ENCODE data around the gene ADRA1B.

The ADRA1B gene

DNA sequence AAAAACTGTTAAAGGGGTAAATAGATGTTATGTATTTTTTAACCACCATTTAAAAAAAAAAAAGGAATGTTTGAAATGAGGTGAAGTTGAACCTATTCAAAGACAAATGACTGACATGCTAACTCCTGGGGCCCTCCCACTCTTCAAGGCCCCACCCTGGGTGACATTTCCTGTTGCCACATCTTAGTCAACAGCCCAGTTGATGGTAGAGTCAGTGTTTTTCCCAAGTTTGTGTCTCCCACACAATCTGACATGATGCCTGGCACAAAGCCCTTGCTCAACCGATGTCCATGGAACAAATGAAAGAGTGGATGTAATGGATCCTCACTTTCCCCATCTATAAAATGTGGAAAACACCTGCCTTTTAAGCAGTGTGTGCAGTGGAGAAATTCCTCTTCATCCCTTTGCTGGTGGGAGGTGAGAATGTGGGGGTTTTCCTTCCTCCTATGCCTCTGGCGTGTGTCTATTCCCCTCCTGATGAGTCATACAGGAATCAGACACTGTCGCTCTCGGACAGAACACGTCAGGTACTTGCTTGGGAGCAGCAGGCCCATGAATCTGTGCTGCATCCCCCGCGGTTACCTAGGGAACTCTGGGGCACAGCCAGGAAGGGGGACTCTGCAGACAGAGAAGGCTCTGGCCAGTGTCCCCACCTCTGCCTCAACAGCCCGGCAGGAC is 13.7 kb upstream of the ADRA1B start:
- DNase-seq = no peak

DNA sequence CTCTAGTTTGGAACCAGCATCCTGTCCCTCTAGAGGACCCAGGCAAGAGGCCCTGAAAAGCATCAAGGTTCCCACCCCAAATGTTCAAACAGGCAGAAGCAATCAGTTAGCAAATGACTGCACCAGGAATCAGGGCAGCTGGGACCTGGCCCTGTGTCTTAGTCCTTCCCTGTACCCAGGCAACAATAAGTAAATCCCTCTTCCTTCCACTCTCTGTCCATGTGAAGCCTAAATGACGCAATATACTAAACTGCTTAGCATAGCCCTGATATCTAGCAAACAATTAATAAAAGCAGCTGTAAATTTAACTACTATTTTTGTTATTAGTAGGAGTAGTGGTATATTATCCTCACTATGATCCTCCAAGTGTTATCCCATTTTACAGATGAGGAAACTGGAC is 13.2 kb upstream of the ADRA1B start:
- DNase-seq = no peak

DNA sequence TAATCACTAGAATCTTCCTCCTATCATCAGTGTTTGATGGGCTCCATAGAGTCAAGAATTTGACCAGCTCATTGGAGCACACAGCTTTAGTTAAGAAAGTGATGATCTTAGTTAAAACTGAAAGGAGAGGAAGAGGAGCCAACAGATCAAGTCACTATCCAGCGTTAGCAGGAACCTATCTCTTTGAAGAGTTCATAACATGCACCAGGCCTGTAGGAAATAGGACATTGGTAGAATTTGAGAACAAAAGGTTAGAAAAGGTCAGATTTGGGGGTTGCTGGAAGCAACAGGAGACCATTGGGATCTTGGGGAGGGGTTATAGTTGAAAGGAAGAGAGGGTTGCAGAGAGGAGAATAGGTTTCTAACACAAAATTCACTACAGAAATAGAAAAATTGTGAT is 11.4 kb upstream of the ADRA1B start:
- DNase-seq = no peak

DNA sequence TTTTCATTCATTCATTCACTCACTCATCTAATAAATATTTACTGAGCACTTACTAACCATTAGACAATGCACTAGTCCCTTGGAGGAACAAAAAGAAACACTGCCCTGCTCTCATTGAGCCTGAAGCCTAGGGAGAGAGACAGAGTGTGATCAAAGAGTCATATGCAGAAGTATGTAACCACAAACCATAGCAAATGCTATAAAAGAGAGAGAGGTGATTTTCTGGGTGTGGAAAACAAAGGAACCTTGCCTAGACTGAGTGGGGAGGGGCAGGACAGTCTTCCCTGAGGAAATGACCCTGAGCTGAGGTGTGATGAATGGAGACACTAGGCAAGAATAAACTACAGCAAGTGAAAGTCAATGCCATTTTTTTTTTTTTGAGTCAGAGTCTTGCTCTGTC is 10.8 kb upstream of the ADRA1B start:
- no peak for DNase-seq

DNA sequence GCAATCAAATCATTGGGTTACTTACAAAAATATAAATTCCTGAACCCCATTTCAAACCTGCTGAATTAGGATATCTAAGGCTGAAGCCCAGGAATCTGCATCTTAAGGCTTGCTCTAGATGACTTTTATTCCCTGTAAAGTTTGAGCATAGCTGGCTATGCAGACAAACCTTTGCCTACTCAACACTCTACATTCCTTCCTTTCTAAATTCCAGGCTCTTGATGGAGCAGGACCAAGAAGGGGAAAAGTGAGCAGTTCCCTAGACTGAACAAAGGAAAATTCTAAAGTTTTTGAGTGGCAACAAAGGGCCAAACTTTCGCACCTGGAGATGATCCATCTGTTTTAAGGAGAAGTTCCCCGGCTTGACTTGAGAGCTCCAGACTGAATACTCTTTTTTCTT is 9.8 kb upstream of the ADRA1B start:
- no peak for DNase-seq

DNA sequence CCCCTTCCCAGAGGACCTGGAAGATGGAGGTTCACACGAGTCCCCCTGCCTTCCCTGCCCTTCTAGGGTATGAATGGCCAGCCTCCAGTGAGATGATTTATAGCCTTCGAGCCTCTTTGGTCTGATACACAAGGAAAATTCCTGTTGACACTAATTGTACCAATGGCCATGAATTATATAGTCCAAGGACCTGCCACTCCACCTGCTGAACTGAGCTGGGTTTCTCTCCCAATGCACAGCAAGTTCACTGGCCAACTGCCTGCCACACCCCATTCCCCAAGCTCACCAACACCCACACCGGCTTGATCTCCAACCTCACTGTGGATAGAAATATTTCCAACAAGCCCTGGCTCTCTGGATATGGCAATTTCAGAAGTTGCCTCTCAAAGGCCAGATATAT is 9.3 kb upstream of the ADRA1B start:
- DNase-seq = no peak

DNA sequence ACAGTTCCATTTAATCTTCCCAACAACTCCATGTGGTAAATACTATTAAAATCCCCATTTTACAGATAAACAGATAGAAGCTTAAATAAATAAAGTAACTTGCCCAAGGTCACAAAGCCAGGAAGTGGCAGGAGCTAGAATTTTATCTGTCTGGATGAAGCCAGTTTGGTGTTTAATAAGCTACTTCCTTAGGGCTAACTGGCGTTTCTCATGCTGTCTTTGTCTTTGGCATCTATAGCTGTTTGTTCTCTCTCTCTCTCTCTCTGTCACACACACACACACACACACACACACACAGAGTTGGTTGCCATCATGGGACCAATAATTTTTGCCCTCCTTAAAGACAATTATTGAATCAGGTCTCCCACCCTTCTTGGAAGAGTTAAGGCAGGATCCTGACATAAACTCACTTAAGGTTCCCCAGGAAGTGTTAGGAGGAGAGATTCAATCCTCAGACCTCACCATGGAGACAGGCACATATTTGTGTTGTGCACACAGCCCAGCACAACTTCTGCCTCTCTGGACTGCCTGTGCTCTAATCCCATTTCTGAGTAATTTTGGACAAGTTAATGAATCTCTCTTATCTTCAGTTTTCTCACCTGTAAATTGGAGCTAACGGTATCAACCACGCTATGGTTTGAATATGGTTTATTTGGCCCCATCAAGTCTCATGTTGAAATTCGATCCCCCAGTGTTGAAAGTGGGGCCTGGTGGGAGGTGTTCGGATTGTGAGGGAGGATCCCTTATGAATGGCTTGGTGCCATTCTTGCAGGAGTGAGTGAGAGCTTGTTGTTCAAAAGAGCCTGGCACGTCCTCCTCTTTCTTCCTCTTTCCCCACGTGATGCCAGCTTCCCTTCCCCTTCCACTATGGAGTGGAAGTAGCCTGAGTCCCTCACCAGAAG is 8.3 kb upstream of the ADRA1B start:
- no peak for DNase-seq

DNA sequence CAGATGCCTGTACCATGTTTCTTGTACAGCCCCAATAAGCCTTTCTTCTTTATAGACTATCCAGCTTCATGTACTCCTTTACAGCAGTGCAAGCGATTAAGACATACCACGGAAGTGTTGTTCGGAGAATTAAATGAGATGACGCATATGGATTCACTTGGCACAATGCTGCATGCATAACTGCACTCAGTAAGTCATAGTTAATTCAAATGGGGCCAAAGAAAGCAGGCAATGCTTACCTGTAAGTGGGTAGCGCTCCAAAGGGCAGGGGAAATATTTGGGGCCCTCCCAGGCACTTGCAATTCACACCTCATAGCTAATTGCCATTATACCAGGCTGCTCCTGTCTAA is 7.7 kb upstream of the ADRA1B start:
- no peak for DNase-seq

DNA sequence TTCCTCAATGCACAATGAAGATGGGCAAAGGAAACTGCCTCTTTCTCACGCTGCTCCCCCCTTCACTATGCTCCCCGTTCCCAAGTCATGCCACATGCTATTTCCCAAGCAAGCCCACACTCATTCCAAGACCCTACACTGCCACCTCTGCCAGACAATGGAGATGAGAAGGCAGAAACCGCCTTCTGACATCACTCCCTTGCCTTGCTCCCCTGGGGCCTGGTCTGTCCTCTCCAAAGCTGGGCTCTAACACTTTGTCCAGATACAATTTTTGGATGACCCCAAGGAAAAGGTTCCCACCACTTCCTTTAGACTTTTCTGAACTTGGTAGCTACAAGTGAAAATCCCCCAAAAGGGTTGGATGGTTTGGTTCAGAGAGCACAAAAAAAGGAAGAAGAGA is 7.2 kb upstream of the ADRA1B start:
- DNase-seq = no peak

DNA sequence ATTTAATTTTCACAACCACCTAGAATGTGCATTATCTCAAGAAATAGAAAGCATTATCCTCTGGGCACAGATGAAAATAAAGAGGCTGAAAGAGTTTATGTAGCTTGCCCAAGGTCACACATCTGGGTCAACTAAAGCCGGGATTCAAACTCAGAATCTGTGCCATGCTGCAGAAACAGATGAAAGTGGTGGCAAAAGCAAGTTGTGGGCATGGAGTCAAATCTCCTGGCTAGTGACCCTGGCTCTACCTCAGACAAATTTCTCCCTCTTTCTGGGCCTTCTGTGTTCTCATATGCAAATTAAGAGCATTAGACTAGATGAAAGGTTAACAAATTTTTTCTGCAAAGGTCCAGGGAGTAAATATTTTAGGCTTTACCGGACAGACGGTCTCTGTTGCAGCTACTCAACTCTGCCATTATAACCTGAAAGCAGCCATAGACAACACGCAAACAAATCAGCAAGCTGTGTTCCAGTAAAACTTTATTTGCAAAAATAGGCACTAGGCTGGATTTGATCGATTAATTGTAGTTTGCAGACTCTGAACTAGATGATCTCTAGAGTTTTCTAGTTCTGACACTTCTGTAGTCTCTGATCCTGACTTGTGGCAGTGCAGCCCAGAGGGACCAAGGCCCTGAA is 6.0 kb upstream of the ADRA1B start:
- no peak for DNase-seq

DNA sequence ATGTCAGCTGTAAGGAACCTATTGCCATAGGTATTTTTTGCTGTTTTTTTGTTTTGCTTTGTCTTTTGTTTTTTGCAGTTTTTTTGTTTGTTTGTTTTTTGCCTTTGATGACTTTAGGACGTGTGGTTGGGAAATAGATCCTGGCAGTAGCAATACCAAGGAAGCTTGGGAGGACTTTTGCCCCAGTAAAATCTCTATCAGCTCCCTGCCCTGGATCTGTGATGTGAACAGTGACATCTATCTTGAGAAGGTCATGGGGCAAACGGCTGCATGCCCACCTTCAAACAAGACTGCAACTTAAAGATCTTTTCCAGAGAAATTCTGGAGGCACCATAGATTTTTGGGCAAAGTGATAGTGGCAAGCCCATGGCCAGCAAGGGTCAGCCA is 5.4 kb upstream of the ADRA1B start:
- no peak for DNase-seq

DNA sequence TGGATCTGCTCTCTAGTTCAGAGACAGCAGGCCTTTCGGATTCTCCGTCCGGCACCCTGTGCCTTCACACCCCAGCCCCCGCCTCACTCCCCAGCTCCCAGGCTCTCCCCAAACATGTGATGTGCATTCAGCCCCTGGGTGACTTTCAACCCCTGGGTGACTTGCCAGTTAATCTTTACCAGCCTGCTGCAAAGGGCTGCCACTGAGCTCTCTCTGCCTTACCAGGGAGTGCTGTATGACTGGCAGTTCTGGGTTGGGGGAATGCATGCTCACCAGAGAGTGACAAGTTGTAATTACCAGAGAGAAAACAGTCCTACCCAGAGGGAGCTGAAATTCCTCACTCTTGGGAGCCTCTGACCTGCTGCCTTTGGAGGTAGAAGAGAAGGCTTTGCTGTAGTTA is 4.9 kb upstream of the ADRA1B start:
- DNase-seq = no peak

DNA sequence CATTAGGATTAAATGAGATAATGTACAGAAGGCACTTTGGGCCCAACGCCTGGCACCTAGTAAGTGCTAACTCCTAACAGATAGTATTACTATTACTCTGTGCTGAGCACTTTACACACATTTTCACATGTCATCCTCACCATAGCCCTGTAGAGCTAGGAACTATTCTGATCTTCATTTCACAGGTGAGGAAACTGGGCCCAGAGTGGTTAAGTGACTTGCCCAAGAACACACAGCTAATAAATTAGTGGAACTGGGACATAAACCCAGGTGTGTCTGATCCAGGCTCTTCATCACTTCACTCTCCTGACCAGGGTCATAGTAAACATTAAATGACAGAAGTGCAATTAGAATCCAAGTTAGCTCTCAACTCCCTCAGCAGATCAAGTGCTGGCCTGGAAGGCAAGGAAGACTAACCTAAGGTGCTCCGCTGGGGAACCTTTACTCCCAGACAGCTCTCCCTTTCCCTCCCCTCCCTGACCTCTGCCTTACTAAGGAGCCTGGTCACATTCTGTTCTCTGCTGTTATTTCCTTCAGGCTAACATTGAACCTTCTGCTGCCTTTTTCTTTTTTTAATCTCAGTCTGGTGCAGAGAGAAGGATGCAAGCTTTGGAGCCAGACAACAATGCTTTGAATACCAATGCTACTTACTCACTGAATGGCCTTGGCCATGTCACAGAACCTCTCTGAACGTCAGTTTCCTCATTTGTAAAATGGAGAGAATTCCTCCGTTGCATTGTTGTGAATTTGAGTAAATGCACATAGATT is 4.1 kb upstream of the ADRA1B start:
- no peak for DNase-seq

DNA sequence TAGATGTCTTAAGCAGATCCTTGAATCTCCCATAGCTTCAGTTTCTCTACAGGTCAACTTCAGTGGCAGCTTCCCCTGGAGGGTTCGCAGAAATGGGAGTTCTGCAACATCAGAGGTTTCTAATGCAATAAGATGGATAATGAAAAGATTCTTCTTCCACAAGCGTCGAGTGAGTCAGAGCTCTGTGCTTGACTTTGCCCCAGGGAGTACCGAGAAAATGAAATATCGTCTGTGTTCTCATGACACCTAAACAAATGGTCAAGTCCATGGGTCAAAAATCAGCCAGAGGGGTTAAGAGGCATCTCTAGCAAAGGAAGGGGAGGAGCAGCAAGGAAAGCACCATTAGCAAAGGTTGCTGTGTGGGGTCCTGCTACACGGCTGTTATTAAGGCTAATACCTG is 3.2 kb upstream of the ADRA1B start:
- DNase-seq = no peak

DNA sequence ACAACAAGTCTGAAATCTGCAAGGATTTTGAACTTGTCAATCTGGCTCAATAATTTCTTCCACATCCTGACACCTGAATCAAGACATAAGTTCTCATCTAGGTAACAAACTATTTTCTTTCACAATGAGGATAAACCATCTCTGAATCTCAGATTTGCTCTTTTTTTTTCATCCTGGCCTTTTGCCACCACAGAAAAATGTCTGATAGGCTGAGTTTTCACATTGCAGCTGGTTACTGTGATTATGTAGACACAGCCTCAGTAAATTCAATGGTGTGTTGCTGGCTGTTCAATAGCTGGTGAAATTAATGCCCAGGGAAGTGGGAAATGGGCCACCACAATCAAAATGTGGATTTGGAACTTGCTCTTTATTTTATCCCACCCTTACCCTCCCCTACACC is 2.8 kb upstream of the ADRA1B start:
- DNase-seq = no peak

DNA sequence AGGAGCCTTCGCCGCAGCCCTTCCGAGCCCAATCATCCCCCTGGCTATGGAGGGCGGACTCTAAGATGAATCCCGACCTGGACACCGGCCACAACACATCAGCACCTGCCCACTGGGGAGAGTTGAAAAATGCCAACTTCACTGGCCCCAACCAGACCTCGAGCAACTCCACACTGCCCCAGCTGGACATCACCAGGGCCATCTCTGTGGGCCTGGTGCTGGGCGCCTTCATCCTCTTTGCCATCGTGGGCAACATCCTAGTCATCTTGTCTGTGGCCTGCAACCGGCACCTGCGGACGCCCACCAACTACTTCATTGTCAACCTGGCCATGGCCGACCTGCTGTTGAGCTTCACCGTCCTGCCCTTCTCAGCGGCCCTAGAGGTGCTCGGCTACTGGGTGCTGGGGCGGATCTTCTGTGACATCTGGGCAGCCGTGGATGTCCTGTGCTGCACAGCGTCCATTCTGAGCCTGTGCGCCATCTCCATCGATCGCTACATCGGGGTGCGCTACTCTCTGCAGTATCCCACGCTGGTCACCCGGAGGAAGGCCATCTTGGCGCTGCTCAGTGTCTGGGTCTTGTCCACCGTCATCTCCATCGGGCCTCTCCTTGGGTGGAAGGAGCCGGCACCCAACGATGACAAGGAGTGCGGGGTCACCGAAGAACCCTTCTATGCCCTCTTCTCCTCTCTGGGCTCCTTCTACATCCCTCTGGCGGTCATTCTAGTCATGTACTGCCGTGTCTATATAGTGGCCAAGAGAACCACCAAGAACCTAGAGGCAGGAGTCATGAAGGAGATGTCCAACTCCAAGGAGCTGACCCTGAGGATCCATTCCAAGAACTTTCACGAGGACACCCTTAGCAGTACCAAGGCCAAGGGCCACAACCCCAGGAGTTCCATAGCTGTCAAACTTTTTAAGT is 819 bp downstream of the ADRA1B start:
- DNase-seq = no peak

DNA sequence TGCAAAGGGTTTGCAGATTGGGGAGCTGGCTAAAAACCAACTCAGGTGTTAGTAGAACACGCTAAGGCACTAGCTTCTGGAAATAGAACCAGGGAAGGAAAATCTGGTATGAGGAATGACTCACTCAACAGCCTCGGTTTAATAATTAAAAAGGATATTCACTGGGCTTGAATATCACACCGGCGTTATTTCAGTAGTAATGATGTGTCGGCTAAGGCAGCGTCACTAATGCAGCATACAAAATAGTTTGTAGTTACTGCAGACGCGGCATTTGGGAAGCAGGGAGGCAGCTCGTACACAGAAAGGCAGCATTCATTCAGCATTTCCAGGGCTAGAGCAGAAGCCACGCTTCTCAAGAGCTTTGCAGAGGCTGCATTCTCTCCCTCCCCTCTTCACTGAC is 1.7 kb downstream of the ADRA1B start:
- no peak for DNase-seq

DNA sequence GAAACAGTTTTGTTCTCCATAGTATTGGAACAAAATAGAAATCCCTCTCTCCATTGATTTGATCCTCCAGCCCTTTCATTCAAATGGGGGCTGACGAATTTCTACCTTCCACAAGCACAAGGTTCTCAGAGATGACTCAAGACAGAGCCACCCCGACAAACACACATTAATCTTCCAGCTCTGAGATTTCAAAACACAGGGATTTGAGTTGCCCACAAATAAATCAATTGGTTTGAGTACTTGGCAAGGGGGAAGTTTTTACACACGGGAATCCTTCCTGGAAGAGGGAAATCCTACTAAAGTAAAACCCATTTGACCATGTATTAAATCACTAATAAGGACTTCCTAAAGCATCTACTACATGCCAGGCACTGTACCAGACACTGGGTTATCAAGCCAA is 5.4 kb downstream of the ADRA1B start:
- DNase-seq = no peak

DNA sequence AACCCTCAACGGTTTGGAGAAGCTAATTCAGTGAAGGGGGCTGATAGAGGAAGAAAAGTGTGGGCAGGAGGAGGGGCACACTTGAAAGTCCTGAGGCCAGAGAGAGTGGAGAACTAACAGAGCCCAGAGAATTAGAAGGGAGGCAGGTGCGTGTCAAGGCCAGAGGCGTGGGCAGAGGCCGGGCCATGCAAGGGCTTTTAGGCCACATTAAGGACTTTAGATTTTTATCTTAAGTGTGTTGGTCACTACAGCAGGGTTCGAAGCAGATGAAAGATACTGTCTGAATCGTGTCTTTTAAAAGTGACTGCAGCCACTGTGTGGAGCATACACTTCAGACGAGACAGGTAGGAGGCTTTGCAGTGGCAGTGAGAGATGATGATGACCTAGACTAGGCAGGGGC is 6.7 kb downstream of the ADRA1B start:
- DNase-seq = no peak

DNA sequence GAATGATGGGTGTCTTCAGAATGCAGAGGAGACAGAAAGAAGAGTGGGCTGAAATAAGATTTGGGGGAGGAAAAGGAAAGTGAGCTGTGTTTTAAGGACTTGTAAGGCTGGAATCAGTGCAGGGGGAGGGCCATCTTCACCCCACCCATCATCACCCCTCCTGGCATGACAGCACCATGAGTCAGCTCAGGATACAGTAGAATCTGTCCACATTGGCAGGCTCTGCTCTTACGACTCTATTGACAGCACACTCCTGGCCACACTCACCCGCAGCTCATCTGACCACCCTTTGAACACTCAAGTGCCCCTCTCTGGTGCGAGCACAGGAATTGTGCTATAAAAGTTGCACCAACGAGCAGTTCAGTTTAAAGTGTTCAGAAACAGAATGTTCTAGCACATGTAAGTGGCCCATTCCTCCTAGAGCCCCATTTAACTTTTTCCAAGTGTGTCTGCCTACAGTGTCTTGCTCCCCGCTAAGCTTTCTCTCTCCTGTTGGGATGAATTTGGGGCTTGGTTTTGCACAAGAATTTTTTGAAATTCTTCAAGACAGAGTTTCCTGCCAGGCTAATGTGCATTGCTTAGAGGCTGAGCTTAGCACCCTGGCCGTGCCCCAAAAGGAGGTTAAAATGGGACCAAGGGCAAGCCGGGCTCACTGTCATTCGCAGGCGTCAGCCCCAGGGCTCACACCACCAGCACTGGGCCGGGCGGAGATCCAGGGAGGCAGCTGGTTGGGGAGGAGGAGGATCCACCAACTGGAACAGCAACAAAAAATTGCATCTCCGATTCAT is 12.0 kb downstream of the ADRA1B start:
- DNase-seq = no peak

DNA sequence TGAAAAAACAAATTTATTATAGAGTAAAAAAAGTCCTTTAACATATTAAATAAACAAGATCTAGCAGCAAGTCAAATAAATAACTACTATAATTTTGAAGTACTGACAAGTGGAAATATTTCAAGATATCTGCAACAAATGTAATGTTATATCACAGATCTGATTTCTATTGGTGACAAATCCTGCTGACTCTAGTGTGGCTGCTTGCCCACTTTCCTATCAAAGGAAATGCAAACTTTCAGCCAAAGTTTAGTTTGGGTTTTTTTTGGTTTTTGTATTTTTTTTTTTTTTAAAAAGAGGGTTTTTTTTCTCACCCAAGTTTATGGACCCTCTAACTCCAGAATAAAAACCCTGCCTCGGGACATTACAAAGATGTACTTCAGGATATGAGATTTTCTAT is 12.9 kb downstream of the ADRA1B start:
- DNase-seq = no peak
